ENCODE results near the gene TSPAN10.
"Not testable (repeated sequence)": the region's sequence is repeated elsewhere in the genome, so short reads cannot be mapped to it uniquely, and the experiment has no call there.

The TSPAN10 gene

GRCh38 chr17:81665205-81666091 is 28.5 kb downstream of the TSPAN10 start:
- Histone ChIP-seq H3K9me3 (ENCODE audit: low read depth, low read length) (no peaks in the 10 kb centered on the region), H3K4me3 (peak overlapping the region; percentile 91), H3K36me3 (ENCODE audit: insufficient read depth, low read length) (peaks cover 33% of the 10 kb centered on the region), H3K27ac (peak overlapping the region; percentile 72), H3K9ac (ENCODE audit: insufficient read length) (peak overlapping the region; percentile 91)
- no peak for DNase-seq (ENCODE audit: low read depth, low spot score)
- no peak for TF ChIP-seq FOXP2 (optimal IDR thresholded peaks at IDR 0.05; ENCODE audit: control extremely low read depth, extremely low read length, insufficient read depth)
- no peak for TF ChIP-seq EZH2 (IDR thresholded peaks at IDR 0.05)
- no peak for TF ChIP-seq POLR2AphosphoS5 (IDR thresholded peaks at IDR 0.05; ENCODE audit: borderline replicate concordance, low read depth, low read length)

GRCh38 chr17:81666092-81666341 is 29.0 kb downstream of the TSPAN10 start:
- TF ChIP-seq POLR2AphosphoS5 (IDR thresholded peaks at IDR 0.05; ENCODE audit: borderline replicate concordance, low read depth, low read length) (no peak), FOXP2 (optimal IDR thresholded peaks at IDR 0.05; ENCODE audit: control extremely low read depth, extremely low read length, insufficient read depth) (no peak), EZH2 (IDR thresholded peaks at IDR 0.05) (no peak)
- peaks cover 39% of the 10 kb centered on the region for H3K36me3 ChIP-seq (ENCODE audit: insufficient read depth, low read length)

GRCh38 chr17:81666342-81667191 is 29.6 kb downstream of the TSPAN10 start, which contains the start of the genes CCDC137 and OXLD1:
Gene CCDC137 (plus strand): TSS chr17:81666737. CDS start chr17:81666767, 30 bp downstream.
Gene OXLD1 (minus strand): TSS chr17:81666605. CDS start chr17:81666577, 28 bp downstream.
- peak within 1 kb of the TSS; percentile 72 for H3K27ac ChIP-seq
- peaks cover 44% of the 10 kb centered on the region for H3K36me3 ChIP-seq (ENCODE audit: insufficient read depth, low read length)

More at GRCh38 chr17:81666092-81666341, 29.0 kb downstream of the TSPAN10 start:
- Histone ChIP-seq H3K9me3 (ENCODE audit: low read depth, low read length) (no peaks in the 10 kb centered on the region), H3K4me3 (peak overlapping the region; percentile 91), H3K27ac (peak overlapping the region; percentile 72), H3K9ac (ENCODE audit: insufficient read length) (peak overlapping the region; percentile 91)
- DNase-seq (ENCODE audit: low read depth, low spot score) = no peak

GRCh38 chr17:81667754-81668153 is 30.8 kb downstream of the TSPAN10 start:
- Histone ChIP-seq H3K4me3 (peak overlapping the region; percentile 91), H3K9ac (ENCODE audit: insufficient read length) (peak overlapping the region; percentile 60), H3K27ac (no peak overlapping the region; the same call in 1 of the 2 replicates), H3K36me3 (ENCODE audit: insufficient read depth, low read length) (peaks cover 56% of the 10 kb centered on the region), H3K9me3 (ENCODE audit: low read depth, low read length) (no peaks in the 10 kb centered on the region)
- no peak for TF ChIP-seq FOXP2 (optimal IDR thresholded peaks at IDR 0.05; ENCODE audit: control extremely low read depth, extremely low read length, insufficient read depth)
- TF ChIP-seq EZH2 (IDR thresholded peaks at IDR 0.05) = no peak
- TF ChIP-seq POLR2AphosphoS5 (IDR thresholded peaks at IDR 0.05; ENCODE audit: borderline replicate concordance, low read depth, low read length) = no peak
- no peak for DNase-seq (ENCODE audit: low read depth, low spot score)

More at GRCh38 chr17:81666342-81667191, 29.6 kb downstream of the TSPAN10 start, which contains the start of the genes CCDC137 and OXLD1:
- DNase-seq (ENCODE audit: low read depth, low spot score) = peak; percentile 64
- peak within 1 kb of the TSS; percentile 91 for H3K9ac ChIP-seq (ENCODE audit: insufficient read length)
- no peaks in the 10 kb centered on the region for H3K9me3 ChIP-seq (ENCODE audit: low read depth, low read length)
- TF ChIP-seq POLR2AphosphoS5 (IDR thresholded peaks at IDR 0.05; ENCODE audit: borderline replicate concordance, low read depth, low read length) (peak; percentile 94; the same call in 1 of the 2 replicates), FOXP2 (optimal IDR thresholded peaks at IDR 0.05; ENCODE audit: control extremely low read depth, extremely low read length, insufficient read depth) (no peak)
- peak within 1 kb of the TSS; percentile 91 for H3K4me3 ChIP-seq

GRCh38 chr17:81672504-81672903 is 35.5 kb downstream of the TSPAN10 start:
- peaks cover 57% of the 10 kb centered on the region for H3K36me3 ChIP-seq (ENCODE audit: insufficient read depth, low read length)
- TF ChIP-seq EZH2 (IDR thresholded peaks at IDR 0.05) (no peak), POLR2AphosphoS5 (IDR thresholded peaks at IDR 0.05; ENCODE audit: borderline replicate concordance, low read depth, low read length) (no peak), FOXP2 (optimal IDR thresholded peaks at IDR 0.05; ENCODE audit: control extremely low read depth, extremely low read length, insufficient read depth) (no peak)

GRCh38 chr17:81672954-81673353 is 36.0 kb downstream of the TSPAN10 start:
- Histone ChIP-seq H3K27ac (no peak overlapping the region), H3K9me3 (ENCODE audit: low read depth, low read length) (no peaks in the 10 kb centered on the region), H3K9ac (ENCODE audit: insufficient read length) (no peak overlapping the region), H3K4me3 (no peak overlapping the region), H3K36me3 (ENCODE audit: insufficient read depth, low read length) (peaks cover 55% of the 10 kb centered on the region)
- TF ChIP-seq FOXP2 (optimal IDR thresholded peaks at IDR 0.05; ENCODE audit: control extremely low read depth, extremely low read length, insufficient read depth) (no peak), EZH2 (IDR thresholded peaks at IDR 0.05) (no peak), POLR2AphosphoS5 (IDR thresholded peaks at IDR 0.05; ENCODE audit: borderline replicate concordance, low read depth, low read length) (no peak)
- no peak for DNase-seq (ENCODE audit: low read depth, low spot score)

More at GRCh38 chr17:81672504-81672903, 35.5 kb downstream of the TSPAN10 start:
- Histone ChIP-seq H3K4me3 (no peak overlapping the region), H3K27ac (no peak overlapping the region), H3K9ac (ENCODE audit: insufficient read length) (no peak overlapping the region), H3K9me3 (ENCODE audit: low read depth, low read length) (no peaks in the 10 kb centered on the region)
- DNase-seq (ENCODE audit: low read depth, low spot score) = no peak

- no peak for DNase-seq (ENCODE audit: low read depth, low spot score)
- Histone ChIP-seq H3K36me3 (ENCODE audit: insufficient read depth, low read length) (peaks cover 47% of the 10 kb centered on the region), H3K9ac (ENCODE audit: insufficient read length) (no peak overlapping the region), H3K9me3 (ENCODE audit: low read depth, low read length) (no peaks in the 10 kb centered on the region), H3K27ac (0 out of 2 replicates have a peak overlapping the region, but pooled peaks have one; percentile 19), H3K4me3 (no peak overlapping the region)
- TF ChIP-seq EZH2 (IDR thresholded peaks at IDR 0.05) = no peak
- TF ChIP-seq POLR2AphosphoS5 (IDR thresholded peaks at IDR 0.05; ENCODE audit: borderline replicate concordance, low read depth, low read length) = no peak
- TF ChIP-seq FOXP2 (optimal IDR thresholded peaks at IDR 0.05; ENCODE audit: control extremely low read depth, extremely low read length, insufficient read depth) = no peak
Measured at GRCh38 chr17:81673561-81674258, 36.7 kb downstream of the TSPAN10 start.

- not testable (repeated sequence) for DNase-seq (ENCODE audit: low read depth, low spot score); H3K4me3 ChIP-seq; H3K9me3 ChIP-seq (ENCODE audit: low read depth, low read length); H3K9ac ChIP-seq (ENCODE audit: insufficient read length)
- Histone ChIP-seq H3K27ac (0 out of 2 replicates have a peak overlapping the region, but pooled peaks have one; percentile 62), H3K36me3 (ENCODE audit: insufficient read depth, low read length) (peaks cover 29% of the 10 kb centered on the region)
Measured at GRCh38 chr17:81675515-81676221, 38.7 kb downstream of the TSPAN10 start.

All from SK-N-MC (cell line).